Osteoblast (primary cell): ENCODE measurements around the gene USH2A. TPM values are rescaled to one million over a fixed set of nuclear protein-coding genes. Genes with fewer than 3 reads are reported as not detected.

ENCODE experiments used
- DNase-seq: peaks from one replicate; pipeline ENCODE4 v3.0.0; 2011; ENCODE audit warnings: low spot score, mixed read lengths; ENCODE audit not compliant: insufficient read length; ENCODE audit errors: missing footprints
- H2AFZ ChIP-seq: 2 replicates; pipeline ENCODE4 v1.6.0; 2011; ENCODE audit warnings: mild to moderate bottlenecking, low read length
- H3K27ac ChIP-seq: 2 replicates; pipeline ENCODE4 v1.5.1; 2011; ENCODE audit warnings: mild to moderate bottlenecking, low read depth, low read length, moderate library complexity
- H3K27me3 ChIP-seq: 2 replicates; pipeline ENCODE4 v1.6.0; 2012; ENCODE audit warnings: mild to moderate bottlenecking, control low read depth, inconsistent platforms, low read length, moderate library complexity; ENCODE audit not compliant: insufficient read depth
- H3K36me3 ChIP-seq: 2 replicates; pipeline ENCODE4 v1.5.1; 2011; ENCODE audit warnings: mild to moderate bottlenecking, low read length, control low read depth, moderate library complexity; ENCODE audit not compliant: insufficient read depth
- H3K4me1 ChIP-seq: 2 replicates; pipeline ENCODE4 v1.5.1; 2011; ENCODE audit warnings: mild to moderate bottlenecking, low read length, control low read depth, moderate library complexity; ENCODE audit not compliant: insufficient read depth
- H3K4me2 ChIP-seq: 2 replicates; pipeline ENCODE4 v1.6.0; 2011; ENCODE audit warnings: mild to moderate bottlenecking, low read length; ENCODE audit not compliant: insufficient read depth
- H3K4me3 ChIP-seq: fragments of 200-600 bp; sonication (generic); 3 replicates; pipeline ENCODE4 v1.5.1; 2012; ENCODE audit warnings: mild to moderate bottlenecking, low read length, inconsistent platforms; ENCODE audit not compliant: insufficient read depth
- H3K79me2 ChIP-seq: 2 replicates; pipeline ENCODE4 v1.6.0; 2012; ENCODE audit warnings: mild to moderate bottlenecking, low read length, control low read depth, inconsistent platforms; ENCODE audit not compliant: insufficient read depth
- H3K9me3 ChIP-seq: 2 replicates; pipeline ENCODE4 v1.5.1; 2011; ENCODE audit warnings: low read depth, low read length, control low read depth
- H4K20me1 ChIP-seq: 2 replicates; pipeline ENCODE4 v1.6.0; 2012; ENCODE audit warnings: mild to moderate bottlenecking, low read length, control low read depth; ENCODE audit not compliant: insufficient read depth
- CTCF ChIP-seq: IDR thresholded peaks from 2 replicates; pipeline ENCODE4 v1.5.1; 2011; ENCODE audit warnings: mild to moderate bottlenecking, low read depth, low read length, moderate library complexity; ENCODE audit errors: extremely low read depth
- total RNA-seq: library from RNA; depleted of rRNA; stranded (reverse); fragments of >200 nt; gene quantifications from 2 replicates; pipeline ENCODE4 v1.2.3, GENCODE V29; 2012

USH2A gene
- total RNA-seq, 1 donor = under 0.01 TPM

- H3K36me3 ChIP-seq = no peaks in the 10 kb centered on the region
- H3K79me2 ChIP-seq = no peaks in the 10 kb centered on the region
- H3K27ac ChIP-seq = no peak overlapping the region
- H3K4me2 ChIP-seq = no peak overlapping the region
- TF ChIP-seq CTCF = no peak
- no peaks in the 10 kb centered on the region for H4K20me1 ChIP-seq
- DNase-seq = no peak
- H3K27me3 ChIP-seq = no peaks in the 10 kb centered on the region
- H3K9me3 ChIP-seq = no peaks in the 10 kb centered on the region
- no peak overlapping the region for H3K4me3 ChIP-seq
- H2AFZ ChIP-seq = no peak overlapping the region
- H3K4me1 ChIP-seq = no peaks in the 10 kb centered on the region
Measured at GRCh38 chr1:216261631-216262030, 161.6 kb downstream of the USH2A start.

- no peak for TF ChIP-seq CTCF
- no peak overlapping the region for H2AFZ ChIP-seq
- no peak for DNase-seq
- H3K79me2 ChIP-seq = no peaks in the 10 kb centered on the region
- H3K4me2 ChIP-seq = no peak overlapping the region
- no peak overlapping the region for H3K27ac ChIP-seq
- H3K4me3 ChIP-seq = no peak overlapping the region
- H3K27me3 ChIP-seq = no peaks in the 10 kb centered on the region
- H3K9me3 ChIP-seq = no peaks in the 10 kb centered on the region
- H4K20me1 ChIP-seq = no peaks in the 10 kb centered on the region
- H3K36me3 ChIP-seq = no peaks in the 10 kb centered on the region
- H3K4me1 ChIP-seq = no peaks in the 10 kb centered on the region
Measured at GRCh38 chr1:216258856-216259255, 164.4 kb downstream of the USH2A start.

- Histone ChIP-seq H3K36me3 (no peaks in the 10 kb centered on the region), H3K27ac (no peak overlapping the region), H3K79me2 (no peaks in the 10 kb centered on the region), H3K9me3 (no peaks in the 10 kb centered on the region), H3K4me3 (no peak overlapping the region), H3K27me3 (no peaks in the 10 kb centered on the region), H4K20me1 (no peaks in the 10 kb centered on the region), H2AFZ (no peak overlapping the region), H3K4me1 (no peaks in the 10 kb centered on the region), H3K4me2 (no peak overlapping the region)
- no peak for TF ChIP-seq CTCF
- DNase-seq = no peak
Measured at GRCh38 chr1:216258386-216258785, 164.9 kb downstream of the USH2A start.

GRCh38 chr1:216250861-216251260, 172.4 kb downstream of the USH2A start:
- Histone ChIP-seq H3K79me2 (no peaks in the 10 kb centered on the region), H3K4me1 (no peaks in the 10 kb centered on the region), H3K27ac (no peak overlapping the region), H3K27me3 (no peaks in the 10 kb centered on the region), H4K20me1 (no peaks in the 10 kb centered on the region), H3K36me3 (no peaks in the 10 kb centered on the region), H3K9me3 (no peaks in the 10 kb centered on the region), H3K4me2 (no peak overlapping the region), H2AFZ (no peak overlapping the region), H3K4me3 (no peak overlapping the region)
- no peak for DNase-seq
- no peak for TF ChIP-seq CTCF
